ENCODE measurements around the gene ZNF268.
"Not testable (repeated sequence)": the region's sequence is repeated elsewhere in the genome, so short reads cannot be mapped to it uniquely, and the experiment has no call there.

ZNF268 gene

DNA sequence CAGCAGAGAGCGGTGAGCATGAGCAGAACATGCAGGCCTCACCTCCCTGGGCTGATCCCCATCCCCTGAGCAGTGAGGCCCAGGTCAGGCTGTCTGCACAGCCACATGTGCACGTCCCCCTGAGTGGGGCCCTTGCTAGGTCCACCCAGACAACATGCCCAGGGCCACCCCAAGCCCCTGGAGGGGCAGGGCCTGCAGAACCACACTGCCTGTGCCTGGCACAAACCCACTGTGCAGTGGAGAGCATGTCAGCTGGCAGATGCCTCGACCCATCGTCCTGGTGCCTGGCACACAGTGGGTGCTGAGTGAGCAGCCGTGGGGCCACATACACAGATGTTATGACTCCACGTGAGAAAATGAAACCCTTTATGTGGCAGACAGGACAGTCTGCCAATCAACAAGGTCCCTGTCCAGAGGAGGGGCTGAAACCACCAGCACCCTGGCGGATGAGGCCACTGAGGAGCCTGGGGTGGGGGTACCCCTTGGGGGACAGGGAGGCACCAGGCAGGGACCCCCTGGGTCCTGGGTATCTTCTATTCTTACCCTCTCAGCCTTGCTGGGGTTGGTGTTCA, 46.1 kb downstream of the ZNF268 start:
- DNase-seq, result no peak

- DNase-seq, result no peak
Observed at GRCh38 chr12:133231001-133231400, 49.7 kb downstream of the ZNF268 start.

DNA sequence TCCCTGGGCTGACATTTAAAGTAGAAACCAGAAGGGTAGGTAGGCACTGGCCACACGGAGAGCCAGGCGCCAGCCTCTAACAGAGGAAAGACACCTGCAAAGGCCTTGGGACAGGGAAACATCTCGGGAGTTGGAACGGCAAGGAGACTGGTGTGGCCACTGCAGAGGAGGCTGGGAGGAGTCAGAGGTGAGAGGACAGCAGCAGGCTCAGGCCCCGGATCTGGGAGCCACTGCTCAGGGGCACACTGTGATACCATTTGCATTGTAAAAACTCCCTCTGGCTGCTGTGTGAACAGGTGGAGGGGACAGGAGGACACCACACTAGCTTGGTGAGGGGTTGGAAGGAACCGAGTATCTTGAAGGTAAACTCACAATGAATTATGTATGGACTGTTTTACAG, 51.7 kb downstream of the ZNF268 start:
- DNase-seq, result no peak

- no peak for DNase-seq
Observed at GRCh38 chr12:133233993-133234564, 52.8 kb downstream of the ZNF268 start.

GRCh38 chr12:133234971-133235370, 53.7 kb downstream of the ZNF268 start:
- DNase-seq, result no peak

DNA sequence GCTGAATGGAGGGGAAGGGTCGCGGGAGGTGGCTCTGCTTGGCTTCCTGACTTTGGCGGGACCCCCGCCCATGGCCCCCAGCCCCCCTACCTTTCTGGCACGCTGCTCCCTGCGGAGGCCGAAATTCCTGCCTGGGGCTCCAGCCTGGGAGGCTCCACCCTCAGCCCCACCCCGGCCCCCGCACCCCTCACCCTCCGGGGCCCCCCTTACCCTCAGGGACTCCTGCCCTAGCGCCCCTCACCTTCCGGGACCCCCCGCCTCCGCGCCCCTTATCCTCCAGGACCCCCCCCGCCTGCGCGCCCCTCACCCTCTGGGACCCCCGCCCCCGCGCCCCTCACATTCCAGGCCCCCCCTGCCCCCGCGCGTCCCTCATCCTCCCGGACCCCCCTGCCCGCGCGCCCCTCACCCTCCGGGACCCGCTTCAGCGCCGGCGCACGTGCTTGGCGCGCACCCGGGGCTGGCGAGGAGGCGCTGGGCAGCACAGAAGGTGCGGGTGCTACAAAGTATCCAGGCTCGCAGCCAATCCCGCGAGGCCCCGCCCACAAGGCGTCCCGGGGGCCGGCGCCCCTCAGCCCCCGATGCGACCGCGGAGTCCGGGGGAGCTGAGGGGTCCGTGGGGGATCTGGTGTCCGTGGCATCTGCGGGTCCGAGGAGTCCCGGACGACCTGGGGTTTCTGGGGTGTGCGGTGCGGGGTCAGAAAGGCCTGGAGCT, 54.3 kb downstream of the ZNF268 start, which contains the start of gene ANHX:
ANHX (minus strand) TSS at position 477 of the 712 bp plus-strand sequence. CDS start 1,521 bp downstream, outside the sequence.
- no peak for DNase-seq

- no peak for DNase-seq
Observed at GRCh38 chr12:133236144-133236543, 54.8 kb downstream of the ZNF268 start.

DNA sequence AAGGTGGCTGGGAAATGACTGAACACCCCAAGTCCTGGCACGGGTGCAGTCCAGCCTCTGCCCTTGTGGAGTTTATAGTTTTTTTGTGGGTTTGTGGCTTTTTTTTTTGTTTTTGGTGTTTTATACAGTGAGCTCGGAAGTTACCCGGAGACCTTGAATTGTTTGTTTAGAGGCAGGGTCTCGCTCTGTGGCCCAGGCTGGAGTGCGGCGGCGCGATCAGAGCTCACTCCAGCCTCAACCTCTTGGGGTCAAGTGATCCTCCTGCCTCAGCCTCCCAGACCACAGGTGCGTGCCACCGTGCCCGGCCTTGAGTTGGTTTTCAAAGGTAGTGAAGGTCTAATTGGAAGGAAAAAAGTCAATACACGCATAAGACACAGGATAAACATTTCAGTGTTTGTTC, 55.3 kb downstream of the ZNF268 start:
- no peak for DNase-seq

DNA sequence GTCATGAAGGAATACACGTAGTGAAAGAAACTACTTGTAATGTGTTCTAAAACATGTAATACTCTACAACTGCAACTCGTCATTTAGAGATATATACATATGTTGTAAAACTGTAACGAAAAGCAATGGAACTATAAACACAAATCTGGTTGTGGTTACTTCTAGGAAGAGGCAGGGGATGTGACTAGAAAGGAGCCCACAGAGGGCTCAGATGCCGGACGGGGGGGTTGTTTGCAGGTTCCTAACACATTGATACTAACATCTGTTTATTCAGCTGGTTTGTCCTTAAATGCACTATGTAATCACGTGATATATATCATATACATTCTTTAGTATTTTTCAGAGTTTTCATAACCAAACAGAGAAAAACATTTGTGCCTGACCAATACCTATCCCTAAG, 70.4 kb downstream of the ZNF268 start:
- DNase-seq, result no peak

GRCh38 chr12:133255833-133256232, 74.5 kb downstream of the ZNF268 start:
- DNase-seq, result not testable (repeated sequence)

DNA sequence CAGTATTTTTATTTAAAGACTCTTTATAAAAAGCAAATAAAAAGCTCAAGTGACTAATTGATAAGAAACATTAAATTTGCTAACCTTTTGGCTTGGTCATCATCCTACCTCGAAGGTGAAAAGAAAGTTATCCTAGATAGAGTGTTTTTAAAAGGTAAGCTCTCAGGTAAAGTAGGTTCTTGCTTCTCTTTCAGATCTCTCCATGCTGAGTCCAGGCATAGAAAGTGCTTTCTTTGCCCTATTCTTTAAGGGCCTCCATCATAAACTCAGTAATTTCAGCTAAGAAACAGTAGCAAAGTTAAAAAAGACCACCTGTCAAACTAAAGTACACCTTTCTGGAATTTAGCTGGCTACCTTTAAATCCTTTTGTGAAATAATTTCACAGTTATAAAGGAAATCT, 75.0 kb downstream of the ZNF268 start:
- no peak for DNase-seq

DNA sequence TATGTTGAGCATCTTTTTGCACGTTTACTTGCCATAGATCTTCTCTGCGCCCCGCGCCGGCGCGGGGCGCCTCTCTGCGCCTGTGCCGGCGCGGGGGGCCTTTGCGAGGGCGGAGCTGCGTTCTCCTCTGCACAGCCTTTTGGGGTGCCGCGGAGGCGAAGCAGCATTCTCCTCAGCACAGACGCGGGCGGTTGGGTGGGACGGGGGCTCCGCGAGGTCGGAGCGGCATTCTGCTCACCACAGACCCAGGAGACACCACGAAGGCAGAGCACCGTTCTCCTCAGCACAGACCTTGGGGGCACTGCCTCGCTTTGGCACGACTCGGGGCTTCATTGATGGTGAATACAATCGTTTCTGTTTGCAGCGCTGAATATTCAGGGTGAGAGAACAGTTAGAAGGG, 82.9 kb downstream of the ZNF268 start:
- no peak for DNase-seq
